Activated naive CD8-positive, alpha-beta T cell treated with anti-CD3 and anti-CD28 coated beads, Interleukin-2, amount 50 U/mL, for 24 hours (primary cell): ENCODE data around the gene GNAS-AS1.

Source experiments
- ATAC-seq: fragments of 150-1000 bp; cut with Tn5 transposase; one replicate; pipeline ENCODE4 v1.10.0; 2021
- DNase-seq: peaks from one replicate; pipeline ENCODE4 v3.0.0; 2021
- H3K27ac Mint-ChIP-seq: one replicate; pipeline ENCODE4 v1.8.0; 2021; ENCODE audit warnings: mild to moderate bottlenecking, mixed read lengths
- H3K27me3 Mint-ChIP-seq: one replicate; pipeline ENCODE4 v1.8.0; 2021; ENCODE audit warnings: mixed read lengths
- H3K36me3 Mint-ChIP-seq: one replicate; pipeline ENCODE4 v1.8.0; 2021; ENCODE audit warnings: low read depth, mixed read lengths
- H3K4me1 Mint-ChIP-seq: one replicate; pipeline ENCODE4 v1.8.0; 2021; ENCODE audit warnings: mixed read lengths
- H3K4me3 Mint-ChIP-seq: one replicate; pipeline ENCODE4 v1.8.0; 2021; ENCODE audit warnings: mild to moderate bottlenecking, moderate library complexity, mixed read lengths
- H3K9me3 Mint-ChIP-seq: one replicate; pipeline ENCODE4 v1.8.0; 2021; ENCODE audit warnings: mixed read lengths

The GNAS-AS1 gene

DNA sequence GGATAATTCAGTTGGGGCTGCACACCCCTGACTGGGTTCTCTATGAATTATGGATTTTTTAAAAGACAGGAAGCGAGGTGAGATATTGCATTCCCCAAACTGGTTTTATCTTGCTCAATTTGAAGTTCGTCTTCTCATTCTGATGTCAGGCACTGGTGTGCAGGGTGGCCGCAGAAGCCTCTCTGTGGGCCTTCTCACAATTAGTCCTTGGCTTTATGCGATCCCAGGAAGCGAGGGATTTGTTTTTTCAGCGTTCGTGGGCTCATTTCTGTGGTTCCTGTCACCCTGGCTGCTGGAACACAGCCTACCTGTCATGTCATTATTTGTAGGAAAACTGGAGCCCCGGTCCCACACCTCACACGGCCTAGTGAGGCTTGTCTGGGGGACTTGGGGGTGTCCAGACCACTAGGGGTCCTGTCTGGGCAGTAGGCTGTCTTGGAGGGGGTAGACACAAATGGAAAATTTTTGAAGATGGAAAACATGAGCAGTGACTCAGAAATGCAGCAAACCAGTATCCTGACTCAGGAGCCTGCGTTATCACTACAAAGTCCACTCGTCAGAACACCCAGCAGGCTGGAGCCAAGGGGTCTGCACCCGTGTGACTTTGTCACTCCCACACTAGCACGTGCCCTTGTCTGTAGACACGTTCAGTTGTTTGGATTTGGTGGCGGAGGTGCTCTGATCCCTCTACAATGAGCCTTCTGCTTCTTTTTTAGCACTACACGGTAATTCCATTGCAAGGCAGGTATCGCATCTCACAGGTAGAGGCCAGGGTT is 42.2 kb downstream of the GNAS-AS1 start:
- no peaks in the 10 kb centered on the region for H3K9me3 Mint-ChIP-seq
- DNase-seq (no peak), ATAC-seq (no peak)
- no peaks in the 10 kb centered on the region for H3K36me3 Mint-ChIP-seq
- peaks cover 54% of the 10 kb centered on the region for H3K27me3 Mint-ChIP-seq
- H3K4me3 Mint-ChIP-seq, result no peak overlapping the region
- H3K27ac Mint-ChIP-seq, result no peak overlapping the region
- H3K4me1 Mint-ChIP-seq, result peaks cover 17% of the 10 kb centered on the region

GRCh38 chr20:58807801-58808200 is 42.9 kb downstream of the GNAS-AS1 start:
- Mint-ChIP-seq H3K9me3 (no peaks in the 10 kb centered on the region), H3K27me3 (peaks cover 52% of the 10 kb centered on the region), H3K27ac (no peak overlapping the region), H3K4me3 (no peak overlapping the region), H3K4me1 (peaks cover 17% of the 10 kb centered on the region), H3K36me3 (no peaks in the 10 kb centered on the region)
- DNase-seq (no peak), ATAC-seq (no peak)

DNA sequence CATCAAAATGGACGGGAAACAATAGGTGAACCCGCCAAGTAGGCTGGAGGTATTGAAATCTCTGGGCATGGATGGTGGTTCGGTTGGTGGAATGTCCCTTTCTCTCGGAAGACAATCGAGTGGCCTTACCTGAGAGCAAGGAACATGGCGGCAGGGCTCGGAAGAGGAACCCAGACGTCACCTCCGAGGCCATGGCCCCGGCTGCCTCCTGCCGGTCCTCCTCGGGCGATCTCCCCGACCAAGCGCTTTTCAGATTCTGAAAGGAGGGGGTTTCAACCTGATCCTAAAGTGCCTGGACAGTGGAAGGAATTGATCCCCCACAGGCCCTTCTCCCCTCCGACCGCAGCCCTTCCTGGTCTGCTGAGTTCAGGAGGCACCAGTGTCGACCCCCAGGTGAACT is 47.2 kb downstream of the GNAS-AS1 start:
- no peak overlapping the region for H3K27ac Mint-ChIP-seq
- H3K36me3 Mint-ChIP-seq, result no peaks in the 10 kb centered on the region
- no peaks in the 10 kb centered on the region for H3K4me1 Mint-ChIP-seq
- H3K4me3 Mint-ChIP-seq, result no peak overlapping the region
- no peaks in the 10 kb centered on the region for H3K9me3 Mint-ChIP-seq
- no peak for DNase-seq
- peaks cover 49% of the 10 kb centered on the region for H3K27me3 Mint-ChIP-seq
- ATAC-seq, result no peak

DNA sequence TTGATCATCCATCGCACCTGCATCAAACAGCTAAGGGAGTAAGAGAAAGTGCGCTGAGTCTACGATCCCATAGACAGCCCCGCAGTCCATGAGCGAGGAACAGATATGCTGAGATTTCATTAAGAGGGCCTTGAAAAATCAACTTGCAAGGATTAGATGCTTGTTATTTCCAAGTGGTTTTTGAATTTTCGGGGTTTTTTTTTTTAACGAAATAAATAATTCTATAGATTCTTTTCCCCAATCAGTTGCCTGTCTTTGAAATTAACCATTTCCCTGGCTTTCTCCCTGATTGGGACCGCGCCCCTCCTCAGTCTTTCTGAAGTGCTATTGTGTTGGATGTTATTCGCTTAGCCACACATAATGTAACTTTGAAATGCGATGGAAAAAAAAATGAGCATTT is 48.6 kb downstream of the GNAS-AS1 start:
- ATAC-seq (no peak), DNase-seq (no peak)
- peaks cover 46% of the 10 kb centered on the region for H3K27me3 Mint-ChIP-seq
- no peak overlapping the region for H3K4me3 Mint-ChIP-seq
- H3K4me1 Mint-ChIP-seq, result no peaks in the 10 kb centered on the region
- no peaks in the 10 kb centered on the region for H3K9me3 Mint-ChIP-seq
- H3K27ac Mint-ChIP-seq, result no peak overlapping the region
- H3K36me3 Mint-ChIP-seq, result no peaks in the 10 kb centered on the region

GRCh38 chr20:58800134-58800871 is 50.4 kb downstream of the GNAS-AS1 start:
- Mint-ChIP-seq H3K27me3 (peaks cover 36% of the 10 kb centered on the region), H3K4me1 (no peaks in the 10 kb centered on the region), H3K36me3 (no peaks in the 10 kb centered on the region), H3K9me3 (no peaks in the 10 kb centered on the region), H3K4me3 (no peak overlapping the region), H3K27ac (no peak overlapping the region)
- ATAC-seq, result no peak
- no peak for DNase-seq

DNA sequence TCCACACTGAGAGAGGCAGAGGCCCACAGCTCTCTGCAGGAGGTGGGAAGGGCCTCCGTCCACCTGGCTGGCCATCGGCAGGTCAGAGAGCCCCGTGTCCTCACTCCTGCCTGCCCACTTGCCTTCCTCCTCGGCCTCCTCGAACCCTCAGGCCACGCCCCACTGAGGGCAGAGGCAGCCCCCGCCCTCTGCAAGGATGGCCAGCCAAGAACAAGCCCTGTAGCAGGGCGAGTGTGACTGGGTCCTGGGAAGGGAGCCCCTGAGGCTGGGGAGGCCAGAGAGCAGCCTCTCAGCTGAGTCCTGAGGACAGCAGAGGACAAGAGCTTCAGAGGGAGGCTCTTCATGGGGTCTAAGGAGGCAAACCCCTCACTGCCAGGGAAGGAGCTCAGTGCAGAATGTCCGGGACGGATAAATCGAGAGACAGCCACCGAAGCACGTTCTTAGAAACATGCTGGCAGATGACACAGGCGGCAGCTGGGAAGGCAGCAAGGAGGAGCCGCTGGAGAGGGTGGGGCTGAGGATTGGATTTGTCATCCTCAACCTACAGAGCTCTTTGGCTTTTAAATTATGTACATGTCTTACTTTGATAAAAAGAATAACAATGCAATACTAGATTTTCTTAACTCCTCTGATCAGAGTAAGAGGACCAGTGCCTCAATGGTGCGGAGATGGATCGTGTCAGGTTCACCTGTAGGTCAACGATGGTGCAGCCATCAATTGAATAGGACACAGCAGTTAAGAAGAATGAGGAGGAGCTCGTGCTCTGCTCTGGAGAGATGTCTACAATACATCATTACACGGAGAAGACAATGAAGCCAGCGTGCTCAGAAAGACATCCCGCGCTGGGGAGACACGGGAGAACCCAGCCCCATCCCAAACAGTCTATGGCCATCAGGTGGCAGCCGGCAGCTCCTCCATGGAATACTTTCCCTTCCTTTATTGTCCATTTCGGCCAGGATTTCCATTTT is 53.0 kb downstream of the GNAS-AS1 start:
- Mint-ChIP-seq H3K4me1 (no peaks in the 10 kb centered on the region), H3K27me3 (peaks cover 18% of the 10 kb centered on the region), H3K4me3 (no peak overlapping the region), H3K9me3 (no peaks in the 10 kb centered on the region), H3K36me3 (no peaks in the 10 kb centered on the region), H3K27ac (no peak overlapping the region)
- no peak for DNase-seq
- ATAC-seq, result no peak

GRCh38 chr20:58795923-58796245 is 54.8 kb downstream of the GNAS-AS1 start:
- Mint-ChIP-seq H3K4me1 (no peaks in the 10 kb centered on the region), H3K36me3 (no peaks in the 10 kb centered on the region), H3K27me3 (peaks cover 19% of the 10 kb centered on the region), H3K27ac (no peak overlapping the region), H3K9me3 (no peaks in the 10 kb centered on the region), H3K4me3 (no peak overlapping the region)
- ATAC-seq (no peak), DNase-seq (no peak)

DNA sequence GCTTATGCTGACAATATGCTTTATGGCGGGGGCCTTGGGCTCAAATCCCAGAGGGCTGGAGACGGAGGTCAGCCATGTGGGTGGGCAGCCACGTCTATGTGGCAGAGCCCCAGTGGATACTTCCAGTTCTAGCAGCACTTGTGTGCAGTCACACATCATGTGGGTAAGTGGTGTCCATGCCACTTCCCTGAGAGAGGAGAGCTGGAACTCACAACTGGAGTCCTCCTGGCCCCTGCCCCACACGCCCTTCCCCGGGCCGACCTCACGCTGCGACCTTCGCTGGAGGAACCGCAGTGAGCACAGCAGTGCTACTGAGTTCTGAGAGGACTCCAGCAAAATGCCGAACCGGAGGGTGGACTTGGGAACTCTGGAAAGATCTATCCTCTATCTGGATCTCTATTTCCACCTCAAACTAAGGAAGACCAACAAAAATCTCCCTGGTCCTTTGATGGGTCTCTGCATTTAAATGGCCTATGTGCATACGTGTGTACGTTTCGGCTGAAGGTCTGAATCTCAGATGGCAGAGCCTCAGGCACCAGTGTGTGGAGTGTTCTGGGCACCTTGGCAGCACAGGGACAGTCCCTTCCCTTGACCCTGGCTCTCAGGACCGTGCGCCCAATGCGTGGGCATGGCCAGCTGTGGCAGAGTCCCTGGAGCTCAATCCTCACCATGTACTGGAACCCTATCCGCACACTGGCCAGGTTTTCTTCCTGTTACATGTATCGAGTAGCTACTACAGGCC is 55.4 kb downstream of the GNAS-AS1 start:
- no peak overlapping the region for H3K27ac Mint-ChIP-seq
- peaks cover 22% of the 10 kb centered on the region for H3K27me3 Mint-ChIP-seq
- DNase-seq (no peak), ATAC-seq (no peak)
- H3K4me1 Mint-ChIP-seq, result no peaks in the 10 kb centered on the region
- H3K36me3 Mint-ChIP-seq, result no peaks in the 10 kb centered on the region
- no peaks in the 10 kb centered on the region for H3K9me3 Mint-ChIP-seq
- H3K4me3 Mint-ChIP-seq, result no peak overlapping the region

DNA sequence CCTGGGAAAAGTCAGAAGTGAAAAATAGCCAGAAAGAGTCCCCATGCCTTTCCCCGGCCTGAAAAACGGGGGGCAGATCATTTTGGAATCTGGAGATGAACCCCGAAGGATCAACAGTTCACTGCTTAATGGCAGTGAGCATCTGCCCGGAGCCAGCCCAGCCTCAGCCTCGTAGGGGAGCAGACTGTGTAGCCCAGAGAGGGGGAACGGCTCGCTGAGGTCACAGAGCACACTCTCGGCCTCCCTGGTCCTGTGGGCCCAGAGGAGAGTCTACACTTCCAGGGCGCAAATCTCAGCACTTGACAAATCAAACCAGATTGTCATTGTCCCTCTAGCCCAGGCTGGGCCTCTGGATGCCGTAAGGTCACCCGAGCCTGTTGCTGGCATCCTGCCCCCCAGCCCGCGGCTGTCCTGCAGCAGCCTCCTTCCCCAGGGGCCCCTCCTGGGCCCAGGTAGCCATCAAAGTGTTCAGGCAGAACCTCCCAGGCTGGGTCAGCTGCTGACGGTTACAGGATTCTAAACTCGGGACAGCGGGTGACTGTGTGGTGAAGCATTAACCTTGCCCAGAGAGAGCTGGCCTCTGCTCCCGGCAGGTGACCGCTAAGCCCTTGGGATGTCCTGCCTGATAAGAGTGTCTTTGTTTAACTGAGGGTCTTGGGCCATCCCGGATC is 56.1 kb downstream of the GNAS-AS1 start:
- H3K4me1 Mint-ChIP-seq, result no peaks in the 10 kb centered on the region
- H3K4me3 Mint-ChIP-seq, result no peak overlapping the region
- H3K27ac Mint-ChIP-seq, result no peak overlapping the region
- no peak for ATAC-seq
- peaks cover 22% of the 10 kb centered on the region for H3K27me3 Mint-ChIP-seq
- DNase-seq, result no peak
- H3K36me3 Mint-ChIP-seq, result no peaks in the 10 kb centered on the region
- no peaks in the 10 kb centered on the region for H3K9me3 Mint-ChIP-seq

- H3K9me3 Mint-ChIP-seq, result no peaks in the 10 kb centered on the region
- no peak overlapping the region for H3K27ac Mint-ChIP-seq
- no peaks in the 10 kb centered on the region for H3K4me1 Mint-ChIP-seq
- DNase-seq, result no peak
- H3K4me3 Mint-ChIP-seq, result no peak overlapping the region
- ATAC-seq, result no peak
- no peaks in the 10 kb centered on the region for H3K36me3 Mint-ChIP-seq
- H3K27me3 Mint-ChIP-seq, result peaks cover 24% of the 10 kb centered on the region
Measured at GRCh38 chr20:58793512-58794420, 56.9 kb downstream of the GNAS-AS1 start.

- Mint-ChIP-seq H3K4me3 (no peak overlapping the region), H3K27me3 (peaks cover 22% of the 10 kb centered on the region), H3K27ac (no peak overlapping the region), H3K4me1 (no peaks in the 10 kb centered on the region), H3K36me3 (no peaks in the 10 kb centered on the region), H3K9me3 (no peaks in the 10 kb centered on the region)
- ATAC-seq (no peak), DNase-seq (no peak)
Measured at GRCh38 chr20:58792426-58792825, 58.3 kb downstream of the GNAS-AS1 start.

GRCh38 chr20:58791286-58791685 is 59.4 kb downstream of the GNAS-AS1 start:
- H3K9me3 Mint-ChIP-seq, result no peaks in the 10 kb centered on the region
- no peak overlapping the region for H3K4me3 Mint-ChIP-seq
- H3K27ac Mint-ChIP-seq, result no peak overlapping the region
- ATAC-seq, result no peak
- H3K4me1 Mint-ChIP-seq, result no peaks in the 10 kb centered on the region
- peaks cover 22% of the 10 kb centered on the region for H3K27me3 Mint-ChIP-seq
- H3K36me3 Mint-ChIP-seq, result no peaks in the 10 kb centered on the region
- no peak for DNase-seq

DNA sequence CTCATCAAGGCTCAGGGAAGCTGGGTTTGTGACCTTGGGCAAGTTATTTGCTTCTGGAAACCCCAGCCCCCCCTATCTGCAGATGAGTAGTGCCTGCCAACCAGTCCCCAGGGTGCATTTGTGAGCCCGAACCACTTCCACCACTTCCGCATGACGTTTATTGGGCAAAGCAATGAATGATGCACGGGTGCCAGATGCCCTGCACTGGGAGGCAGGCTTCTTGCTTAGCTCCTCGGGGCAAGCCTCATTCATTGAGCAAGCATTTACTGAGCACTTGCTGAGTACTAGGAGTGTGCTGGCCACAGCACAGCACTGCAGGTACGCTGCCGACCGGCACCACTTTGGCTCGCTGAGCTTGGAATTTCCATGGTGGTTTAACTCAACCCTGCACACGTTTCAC is 60.2 kb downstream of the GNAS-AS1 start:
- H3K36me3 Mint-ChIP-seq, result no peaks in the 10 kb centered on the region
- no peak overlapping the region for H3K27ac Mint-ChIP-seq
- ATAC-seq (peak; percentile 13), DNase-seq (no peak)
- H3K4me1 Mint-ChIP-seq, result no peaks in the 10 kb centered on the region
- no peak overlapping the region for H3K4me3 Mint-ChIP-seq
- H3K9me3 Mint-ChIP-seq, result no peaks in the 10 kb centered on the region
- H3K27me3 Mint-ChIP-seq, result peaks cover 19% of the 10 kb centered on the region
